NT2/D1 (cell line): ENCODE results near the gene ZNF804B.

Experiments
- DNase-seq: peaks from one replicate; pipeline ENCODE4 v3.0.0-alpha.2; 2011; ENCODE audit warnings: low read depth, low spot score
- H3K27me3 ChIP-seq: 2 replicates; pipeline ENCODE4 v1.6.0; 2011; ENCODE audit warnings: mild to moderate bottlenecking; ENCODE audit not compliant: insufficient read length, insufficient read depth
- H3K36me3 ChIP-seq: 2 replicates; pipeline ENCODE4 v1.6.1; 2011; ENCODE audit warnings: mild to moderate bottlenecking, low read length, mixed read lengths; ENCODE audit not compliant: insufficient read depth, insufficient read length
- H3K4me1 ChIP-seq: 2 replicates; pipeline ENCODE4 v1.5.1; 2011; ENCODE audit not compliant: insufficient read depth, insufficient read length
- H3K4me3 ChIP-seq: 2 replicates; pipeline ENCODE4 v1.5.1; 2011; ENCODE audit warnings: low read depth; ENCODE audit not compliant: insufficient read length
- H3K9ac ChIP-seq: 2 replicates; pipeline ENCODE4 v1.6.0; 2011; ENCODE audit warnings: low read depth; ENCODE audit not compliant: insufficient read length
- H3K9me3 ChIP-seq: 2 replicates; pipeline ENCODE4 v1.5.1; 2011; ENCODE audit warnings: mild to moderate bottlenecking, low read length; ENCODE audit not compliant: insufficient read depth
- SUZ12 ChIP-seq: IDR thresholded peaks from 2 replicates; pipeline ENCODE4 v1.6.1; 2011; ENCODE audit not compliant: insufficient read length, insufficient read depth; ENCODE audit errors: extremely low read depth
- YY1 ChIP-seq: IDR thresholded peaks from 2 replicates; pipeline ENCODE4 v1.6.1; 2011; ENCODE audit not compliant: insufficient read length, insufficient read depth
- ZNF274 ChIP-seq: IDR thresholded peaks from 2 replicates; pipeline ENCODE4 v1.6.1; 2011; ENCODE audit warnings: mild to moderate bottlenecking, low read depth, low read length

Gene ZNF804B

GRCh38 chr7:88791891-88792290 is 32.4 kb downstream of the ZNF804B start:
- TF ChIP-seq SUZ12: no peak
- no peaks in the 10 kb centered on the region for H3K27me3 ChIP-seq
- no peaks in the 10 kb centered on the region for H3K9me3 ChIP-seq
- no peaks in the 10 kb centered on the region for H3K36me3 ChIP-seq
- DNase-seq: no peak
- H3K9ac ChIP-seq: no peak overlapping the region
- H3K4me3 ChIP-seq: no peak overlapping the region
- no peaks in the 10 kb centered on the region for H3K4me1 ChIP-seq

GRCh38 chr7:88792361-88792760 is 32.9 kb downstream of the ZNF804B start:
- DNase-seq: no peak
- H3K9ac ChIP-seq: no peak overlapping the region
- no peaks in the 10 kb centered on the region for H3K36me3 ChIP-seq
- H3K27me3 ChIP-seq: no peaks in the 10 kb centered on the region
- no peaks in the 10 kb centered on the region for H3K9me3 ChIP-seq
- no peaks in the 10 kb centered on the region for H3K4me1 ChIP-seq
- TF ChIP-seq YY1: no peak
- no peak for TF ChIP-seq ZNF274
- no peak for TF ChIP-seq SUZ12
- H3K4me3 ChIP-seq: no peak overlapping the region

GRCh38 chr7:88795553-88795952 is 36.1 kb downstream of the ZNF804B start, which contains the start of gene TEX47:
TSS of gene TEX47 (minus strand) at chr7:88795737. CDS start at chr7:88794942, 795 bp downstream.
- no peak within 1 kb of the TSS for H3K9ac ChIP-seq
- H3K4me3 ChIP-seq: no peak within 1 kb of the TSS
- no peak for TF ChIP-seq SUZ12
- no peak for TF ChIP-seq YY1
- no peak for TF ChIP-seq ZNF274
- H3K4me1 ChIP-seq: no peaks in the 10 kb centered on the region
- H3K9me3 ChIP-seq: no peaks in the 10 kb centered on the region
- DNase-seq: no peak
- no peaks in the 10 kb centered on the region for H3K36me3 ChIP-seq
- H3K27me3 ChIP-seq: no peaks in the 10 kb centered on the region

- TF ChIP-seq ZNF274 (no peak), SUZ12 (no peak), YY1 (no peak)
- no peak for DNase-seq
- Histone ChIP-seq H3K9me3 (no peaks in the 10 kb centered on the region), H3K4me1 (no peaks in the 10 kb centered on the region), H3K4me3 (no peak overlapping the region), H3K9ac (no peak overlapping the region), H3K36me3 (no peaks in the 10 kb centered on the region), H3K27me3 (no peaks in the 10 kb centered on the region)
Observed at GRCh38 chr7:88801046-88801445, 41.5 kb downstream of the ZNF804B start.

- Histone ChIP-seq H3K4me3 (no peak overlapping the region), H3K36me3 (no peaks in the 10 kb centered on the region), H3K4me1 (no peaks in the 10 kb centered on the region), H3K9me3 (no peaks in the 10 kb centered on the region), H3K9ac (no peak overlapping the region), H3K27me3 (no peaks in the 10 kb centered on the region)
- DNase-seq: no peak
- TF ChIP-seq SUZ12: no peak
- TF ChIP-seq ZNF274: no peak
- no peak for TF ChIP-seq YY1
Observed at GRCh38 chr7:88806280-88807037, 47.0 kb downstream of the ZNF804B start.

- no peaks in the 10 kb centered on the region for H3K4me1 ChIP-seq
- H3K27me3 ChIP-seq: no peaks in the 10 kb centered on the region
- H3K9me3 ChIP-seq: no peaks in the 10 kb centered on the region
- H3K36me3 ChIP-seq: no peaks in the 10 kb centered on the region
- DNase-seq: no peak
- H3K4me3 ChIP-seq: no peak overlapping the region
- no peak for TF ChIP-seq YY1
- no peak for TF ChIP-seq SUZ12
- TF ChIP-seq ZNF274: no peak
- no peak overlapping the region for H3K9ac ChIP-seq
Observed at GRCh38 chr7:88818552-88818951, 59.1 kb downstream of the ZNF804B start.

GRCh38 chr7:88826222-88826621 is 66.7 kb downstream of the ZNF804B start:
- no peak for DNase-seq
- Histone ChIP-seq H3K4me1 (no peaks in the 10 kb centered on the region), H3K9me3 (no peaks in the 10 kb centered on the region), H3K4me3 (no peak overlapping the region), H3K27me3 (no peaks in the 10 kb centered on the region), H3K9ac (no peak overlapping the region), H3K36me3 (no peaks in the 10 kb centered on the region)
- TF ChIP-seq ZNF274: no peak
- no peak for TF ChIP-seq YY1
- TF ChIP-seq SUZ12: no peak
